IPS-11a (cell line): ENCODE results near the gene HSH2D.

Experiments
- H3K4me3 ChIP-seq: one replicate; pipeline ENCODE4 v1.5.1; 2013; ENCODE audit warnings: low read depth, low read length, control low read depth

HSH2D gene

GRCh38 chr19:16191216-16191908 lies 47.9 kb downstream of the HSH2D start:
- no peak overlapping the region for H3K4me3 ChIP-seq

- H3K4me3 ChIP-seq = no peak overlapping the region
Measured at GRCh38 chr19:16193466-16193865, 50.0 kb downstream of the HSH2D start.

- peak overlapping the region; percentile 78 for H3K4me3 ChIP-seq
Measured at GRCh38 chr19:16197188-16197621, 53.7 kb downstream of the HSH2D start.

- peak within 1 kb of the TSS; percentile 78 for H3K4me3 ChIP-seq
Measured at GRCh38 chr19:16197622-16198369, 54.3 kb downstream of the HSH2D start, which contains the start of gene AP1M1. Gene AP1M1, plus strand, starts transcription at chr19:16197911. Its CDS starts 116 bp downstream, at chr19:16198027.

GRCh38 chr19:16198370-16198651 lies 54.8 kb downstream of the HSH2D start:
- H3K4me3 ChIP-seq = peak overlapping the region; percentile 78

GRCh38 chr19:16199275-16199932 lies 55.9 kb downstream of the HSH2D start:
- no peak overlapping the region for H3K4me3 ChIP-seq

- no peak overlapping the region for H3K4me3 ChIP-seq
Measured at GRCh38 chr19:16200038-16201010, 56.8 kb downstream of the HSH2D start.

GRCh38 chr19:16201011-16201391 lies 57.5 kb downstream of the HSH2D start:
- H3K4me3 ChIP-seq = no peak overlapping the region

- no peak overlapping the region for H3K4me3 ChIP-seq
Measured at GRCh38 chr19:16202320-16203255, 59.1 kb downstream of the HSH2D start.

GRCh38 chr19:16203256-16204004 lies 59.9 kb downstream of the HSH2D start:
- no peak overlapping the region for H3K4me3 ChIP-seq

- no peak overlapping the region for H3K4me3 ChIP-seq
Measured at GRCh38 chr19:16204005-16204294, 60.5 kb downstream of the HSH2D start.

GRCh38 chr19:16205205-16206045 lies 61.9 kb downstream of the HSH2D start:
- no peak overlapping the region for H3K4me3 ChIP-seq

- no peak overlapping the region for H3K4me3 ChIP-seq
Measured at GRCh38 chr19:16206046-16206605, 62.6 kb downstream of the HSH2D start.

- no peak overlapping the region for H3K4me3 ChIP-seq
Measured at GRCh38 chr19:16206637-16207036, 63.2 kb downstream of the HSH2D start.

- H3K4me3 ChIP-seq = no peak overlapping the region
Measured at GRCh38 chr19:16207063-16207462, 63.6 kb downstream of the HSH2D start.

GRCh38 chr19:16207490-16208025 lies 64.1 kb downstream of the HSH2D start:
- H3K4me3 ChIP-seq = no peak overlapping the region
